Vagina (tissue), 2 donors: ENCODE data around the gene COL27A1. TPM values are rescaled to one million over a fixed set of nuclear protein-coding genes. Genes with fewer than 3 reads are reported as not detected.

ENCODE experiments used
- DNase-seq, 2 donors: peaks; one replicate each; pipeline ENCODE4 v3.0.0-alpha.2; 2017; ENCODE audit errors: extremely low spot score in 2 of 2
- H3K27ac ChIP-seq: fragments of 200-600 bp; sonication (generic); one replicate; pipeline ENCODE4 v1.5.1; 2019
- H3K27me3 ChIP-seq: fragments of 200-600 bp; sonication (generic); one replicate; pipeline ENCODE4 v1.5.1; 2019
- H3K36me3 ChIP-seq, 2 donors: fragments of 200-600 bp; sonication (generic); one replicate each; pipeline ENCODE4 v1.5.1; 2017 to 2019
- H3K4me1 ChIP-seq: fragments of 200-600 bp; sonication (generic); one replicate; pipeline ENCODE4 v1.5.1; 2019
- H3K4me3 ChIP-seq, 2 donors: fragments of 200-600 bp; sonication (generic); 1 replicate in 1 of 2; 2 replicates in 1 of 2; pipeline ENCODE4 v1.5.1; 2016 to 2019
- H3K9me3 ChIP-seq: fragments of 200-600 bp; sonication (generic); one replicate; pipeline ENCODE4 v1.5.1; 2019
- CTCF ChIP-seq, 3 experiments: fragments of 450-650 bp in 2 of 3; fragments of 200-600 bp in 1 of 3; sonication (generic) in 1 of 3; IDR thresholded peaks; one replicate each; pipeline ENCODE4 v1.5.1; 2017 to 2019; ENCODE audit warnings: antibody characterized with exemption in 3 of 3, mild to moderate bottlenecking in 2 of 3, moderate library complexity in 2 of 3
- POLR2A ChIP-seq, 2 donors: fragments of 450-650 bp; IDR thresholded peaks; one replicate each; pipeline ENCODE4 v1.6.1; 2017; ENCODE audit warnings: antibody characterized with exemption in 2 of 2, mild to moderate bottlenecking in 2 of 2, moderate library complexity in 2 of 2
- POLR2AphosphoS5 ChIP-seq, 2 donors: sonication (generic); formaldehyde crosslinking; IDR thresholded peaks; one replicate each; pipeline ENCODE4 v1.9.0; 2017; ENCODE audit warnings: antibody characterized with exemption in 2 of 2, mild to moderate bottlenecking in 2 of 2, low read depth in 1 of 2; ENCODE audit not compliant: insufficient read depth in 1 of 2
- intact Hi-C: fragments of 100-400 bp; cut with DNase I; formaldehyde crosslinking; loops from one replicate; pipeline ENCODE4 v1.15.1; 2023
- total RNA-seq: library from RNA; depleted of rRNA; stranded (reverse); fragments of >200 nt; gene quantifications from one replicate; pipeline ENCODE4 v1.2.3, GENCODE V29; 2016

Gene COL27A1
- total RNA-seq, 1 donor from 2014 or later = 17.2 TPM

- intact Hi-C loops = no loop called here
- no peak for DNase-seq
- TF ChIP-seq POLR2A (IDR thresholded peaks at IDR 0.05) = no peak
- TF ChIP-seq POLR2AphosphoS5 (IDR thresholded peaks at IDR 0.05; ENCODE audit: insufficient read depth in 1 of 2, low read depth in 1 of 2) = no peak
- TF ChIP-seq CTCF (IDR thresholded peaks at IDR 0.05) = no peak
- Histone ChIP-seq H3K4me1 (peaks cover 63% of the 10 kb centered on the region), H3K4me3 (no peak overlapping the region), H3K27me3 (no peaks in the 10 kb centered on the region), H3K27ac (no peak overlapping the region), H3K36me3 (no peaks in the 10 kb centered on the region), H3K9me3 (no peaks in the 10 kb centered on the region)
These were observed 10.8 kb downstream of the COL27A1 start for GRCh38 chr9:114166103-114166470.

- Histone ChIP-seq H3K27me3 (no peaks in the 10 kb centered on the region), H3K36me3 (no peaks in the 10 kb centered on the region), H3K4me3 (no peak overlapping the region), H3K9me3 (no peaks in the 10 kb centered on the region), H3K27ac (peak overlapping the region; percentile 15), H3K4me1 (peaks cover 64% of the 10 kb centered on the region)
- no peak for DNase-seq
- TF ChIP-seq POLR2AphosphoS5 (IDR thresholded peaks at IDR 0.05; ENCODE audit: insufficient read depth in 1 of 2, low read depth in 1 of 2) = no peak
- no peak for TF ChIP-seq POLR2A (IDR thresholded peaks at IDR 0.05)
- no peak for TF ChIP-seq CTCF (IDR thresholded peaks at IDR 0.05)
- intact Hi-C loops = no loop called here
These were observed 11.6 kb downstream of the COL27A1 start for GRCh38 chr9:114166614-114167572.

GRCh38 chr9:114167591-114168091 is 12.3 kb downstream of the COL27A1 start:
- Histone ChIP-seq H3K27me3 (no peaks in the 10 kb centered on the region), H3K27ac (no peak overlapping the region), H3K36me3 (no peaks in the 10 kb centered on the region), H3K4me3 (no peak overlapping the region), H3K4me1 (peaks cover 64% of the 10 kb centered on the region), H3K9me3 (no peaks in the 10 kb centered on the region)
- intact Hi-C loops = no loop called here
- TF ChIP-seq CTCF (IDR thresholded peaks at IDR 0.05) (no peak), POLR2A (IDR thresholded peaks at IDR 0.05) (no peak), POLR2AphosphoS5 (IDR thresholded peaks at IDR 0.05; ENCODE audit: insufficient read depth in 1 of 2, low read depth in 1 of 2) (peak in 1 of 2 donors; percentile 8)
- no peak for DNase-seq

- TF ChIP-seq POLR2AphosphoS5 (IDR thresholded peaks at IDR 0.05; ENCODE audit: insufficient read depth in 1 of 2, low read depth in 1 of 2) (peak in 1 of 2 donors; percentile 6), POLR2A (IDR thresholded peaks at IDR 0.05) (no peak)
- peak overlapping the region; percentile 88 for H3K27ac ChIP-seq
- no peaks in the 10 kb centered on the region for H3K27me3 ChIP-seq
- H3K36me3 ChIP-seq = no peaks in the 10 kb centered on the region
- intact Hi-C loops = no loop called here
- no peak for DNase-seq
- peaks cover 64% of the 10 kb centered on the region for H3K4me1 ChIP-seq
- H3K9me3 ChIP-seq = no peaks in the 10 kb centered on the region
- H3K4me3 ChIP-seq = no peak overlapping the region
These were observed 13.1 kb downstream of the COL27A1 start for GRCh38 chr9:114168281-114169028.
